Testis (tissue), 3 donors: ENCODE measurements around the gene MGAT1. TPM values are rescaled to one million over a fixed set of nuclear protein-coding genes. Genes with fewer than 3 reads are reported as not detected.

Experiments
- DNase-seq: peaks from one replicate; pipeline ENCODE4 v3.0.0-alpha.2; 2019
- H3K27ac ChIP-seq, 2 donors: fragments of 200-600 bp; sonication (generic); one replicate each; pipeline ENCODE4 v1.5.1; 2019
- H3K27me3 ChIP-seq: fragments of 200-600 bp; sonication (generic); one replicate; pipeline ENCODE4 v1.5.1; 2019
- H3K36me3 ChIP-seq: fragments of 200-600 bp; sonication (generic); one replicate; pipeline ENCODE4 v1.5.1; 2017; ENCODE audit warnings: low read depth; ENCODE audit errors: missing control alignments
- H3K4me1 ChIP-seq: fragments of 200-600 bp; sonication (generic); one replicate; pipeline ENCODE4 v1.5.1; 2019
- H3K4me3 ChIP-seq, 2 donors: fragments of 200-600 bp; sonication (generic); one replicate each; pipeline ENCODE4 v1.5.1; 2017 to 2019
- H3K9me3 ChIP-seq: fragments of 200-600 bp; sonication (generic); one replicate; pipeline ENCODE4 v1.5.1; 2017
- CTCF ChIP-seq, 3 experiments: fragments of 450-650 bp in 2 of 3; fragments of 200-600 bp in 1 of 3; sonication (generic) in 1 of 3; IDR thresholded peaks; one replicate each; pipeline ENCODE4 v1.5.1; 2016 to 2019; ENCODE audit warnings: antibody characterized with exemption in 3 of 3, mild to moderate bottlenecking in 2 of 3, moderate library complexity in 1 of 3
- POLR2A ChIP-seq: fragments of 450-650 bp; IDR thresholded peaks from one replicate; pipeline ENCODE4 v1.6.1; 2017; ENCODE audit warnings: antibody characterized with exemption, mild to moderate bottlenecking, moderate library complexity
- WGBS, 2 donors: methylation state at CpG; one replicate each; pipeline ENCODE4 v1.1.5; 2018; 5-methylcytosine and 5-hydroxymethylcytosine counted together
- intact Hi-C: fragments of 100-400 bp; cut with DNase I; formaldehyde crosslinking; loops from one replicate; pipeline ENCODE4 v1.15.1; 2023; ENCODE audit warnings: low total_unique reads
- polyA plus RNA-seq: library from polyadenylated mRNA; stranded (reverse); fragments of 350-450 nt; fragmentation: Illumina TruSeq; extraction: RNeasy Lipid Tissue Mini Kit (QIAGEN cat#74804); gene quantifications from one replicate; pipeline ENCODE4 v1.2.3, GENCODE V29; 2014; ENCODE audit warnings: low read depth, low replicate concordance; ENCODE audit not compliant: insufficient read depth
- total RNA-seq, 2 donors: library from RNA; depleted of rRNA; stranded (reverse); fragments of >200 nt; gene quantifications; one replicate each; pipeline ENCODE4 v1.2.3, GENCODE V29; 2016

Gene MGAT1
- total and polyA plus RNA-seq, 3 donors from 2014 or later = 95.8 to 136 (median 106) TPM

DNA sequence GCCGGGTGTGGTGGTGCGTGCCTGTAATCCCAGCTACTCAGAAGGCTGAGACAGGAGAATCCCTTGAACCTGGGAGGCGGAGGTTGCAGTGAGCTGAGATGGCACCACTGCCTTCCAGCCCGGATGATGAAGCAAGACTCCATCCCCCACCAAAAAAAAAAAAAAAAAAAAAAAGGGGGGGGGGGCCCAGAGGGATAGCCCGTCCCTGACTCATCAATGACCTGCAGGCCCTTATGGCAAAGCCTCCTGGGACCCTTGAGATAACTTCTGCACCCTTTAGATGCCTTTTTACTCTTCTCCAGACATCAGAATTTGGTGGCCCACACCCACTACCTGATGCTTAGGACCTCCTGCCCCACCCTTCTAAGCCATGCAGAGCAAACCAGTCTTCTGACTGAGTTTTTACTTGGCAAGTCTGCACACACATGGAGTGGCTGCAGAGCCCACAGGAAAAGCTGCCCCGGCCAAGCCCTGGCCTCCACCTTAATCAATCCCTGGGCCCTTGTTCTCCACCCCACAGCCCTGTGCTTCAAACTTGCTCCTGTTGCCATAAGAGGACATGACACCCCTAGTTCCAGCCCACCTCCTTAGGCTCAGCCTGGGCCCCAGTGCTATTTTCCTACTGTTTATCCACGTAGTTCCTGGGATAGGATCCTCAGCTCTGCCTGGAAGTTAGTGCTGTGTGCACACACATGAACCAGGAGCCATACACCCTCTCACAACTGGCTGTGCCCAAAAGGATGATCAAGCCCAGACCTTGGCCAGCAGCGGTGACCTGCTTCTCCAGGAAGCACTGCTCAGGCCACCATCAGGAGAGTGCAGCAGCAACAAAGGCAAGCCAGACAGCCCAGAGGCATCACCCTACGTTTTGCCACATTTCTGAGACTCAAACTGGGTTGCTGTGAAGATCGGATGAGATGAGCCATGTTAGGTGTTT lies 5.1 kb downstream of the MGAT1 start:
- no peak overlapping the region for H3K4me3 ChIP-seq
- intact Hi-C loops = no loop called here

DNA sequence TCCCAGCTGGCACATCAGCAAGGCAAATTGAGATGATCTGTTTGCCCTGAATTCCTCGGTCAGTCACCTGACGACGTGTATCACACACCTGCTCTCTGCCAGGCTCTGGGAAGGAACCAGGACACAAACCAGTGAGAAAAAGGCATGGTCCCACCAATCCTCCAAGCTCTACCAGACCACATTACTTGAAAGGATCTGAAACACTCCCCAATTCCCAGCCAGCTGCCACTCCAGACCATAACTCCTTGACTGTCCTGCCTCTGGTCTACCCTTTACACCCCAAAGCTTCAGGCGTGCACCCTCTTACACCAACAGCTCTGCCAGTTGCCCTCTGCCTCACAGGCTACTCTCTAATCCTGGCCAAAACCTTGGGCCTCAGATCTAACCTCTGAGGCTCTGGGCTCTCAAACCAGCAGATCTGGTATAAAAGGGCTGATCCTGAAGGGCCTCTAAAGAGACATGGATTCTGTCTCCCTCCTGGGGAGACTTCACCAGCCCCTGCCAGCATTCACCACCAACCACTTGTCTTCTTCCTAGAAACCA lies 6.8 kb downstream of the MGAT1 start:
- no peak for TF ChIP-seq CTCF (IDR thresholded peaks at IDR 0.05)
- TF ChIP-seq POLR2A = no peak
- no peak overlapping the region for H3K4me3 ChIP-seq
- 80 to 92% methylated on average over 4 of the region's 4 CpGs for WGBS, 2 donors
- DNase-seq = no peak
- no peaks in the 10 kb centered on the region for H3K27me3 ChIP-seq
- no peak overlapping the region for H3K27ac ChIP-seq
- intact Hi-C loops = no loop called here
- peaks cover 20% of the 10 kb centered on the region for H3K4me1 ChIP-seq
- H3K9me3 ChIP-seq = no peaks in the 10 kb centered on the region
- no peaks in the 10 kb centered on the region for H3K36me3 ChIP-seq

More for the DNA sequence above, 5.1 kb downstream of the MGAT1 start:
- Histone ChIP-seq H3K27ac (no peak overlapping the region), H3K4me1 (peaks cover 31% of the 10 kb centered on the region), H3K36me3 (no peaks in the 10 kb centered on the region), H3K9me3 (no peaks in the 10 kb centered on the region), H3K27me3 (no peaks in the 10 kb centered on the region)
- DNase-seq = no peak
- TF ChIP-seq CTCF (IDR thresholded peaks at IDR 0.05) (no peak), POLR2A (no peak)
- WGBS, 2 donors = 76 to 78% methylated on average over 9 to 10 of the region's 10 CpGs

DNA sequence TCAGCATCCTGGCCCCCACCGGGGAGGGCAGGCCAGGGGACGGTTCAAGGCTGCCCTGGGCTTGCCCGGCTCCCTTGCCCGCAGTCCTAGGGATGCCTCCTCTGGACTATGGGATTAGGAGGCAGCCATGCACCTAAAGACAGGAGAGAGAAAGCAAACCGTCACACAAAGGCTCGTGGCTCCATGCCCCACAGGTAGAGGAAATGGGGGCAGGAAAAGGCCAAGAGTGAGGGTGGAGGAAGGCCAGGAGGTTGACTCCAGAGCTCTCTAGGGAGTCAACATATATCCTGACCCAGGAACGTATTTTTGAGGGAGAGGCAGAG lies 9.7 kb downstream of the MGAT1 start:
- intact Hi-C loops = no loop called here
- Histone ChIP-seq H3K9me3 (no peaks in the 10 kb centered on the region), H3K27me3 (no peaks in the 10 kb centered on the region), H3K4me1 (peaks cover 34% of the 10 kb centered on the region), H3K4me3 (no peak overlapping the region), H3K27ac (no peak overlapping the region), H3K36me3 (no peaks in the 10 kb centered on the region)
- TF ChIP-seq POLR2A (no peak), CTCF (IDR thresholded peaks at IDR 0.05) (no peak)
- no peak for DNase-seq
- 22 to 80% methylated on average over 1 to 7 of the region's 7 CpGs for WGBS, 2 donors

DNA sequence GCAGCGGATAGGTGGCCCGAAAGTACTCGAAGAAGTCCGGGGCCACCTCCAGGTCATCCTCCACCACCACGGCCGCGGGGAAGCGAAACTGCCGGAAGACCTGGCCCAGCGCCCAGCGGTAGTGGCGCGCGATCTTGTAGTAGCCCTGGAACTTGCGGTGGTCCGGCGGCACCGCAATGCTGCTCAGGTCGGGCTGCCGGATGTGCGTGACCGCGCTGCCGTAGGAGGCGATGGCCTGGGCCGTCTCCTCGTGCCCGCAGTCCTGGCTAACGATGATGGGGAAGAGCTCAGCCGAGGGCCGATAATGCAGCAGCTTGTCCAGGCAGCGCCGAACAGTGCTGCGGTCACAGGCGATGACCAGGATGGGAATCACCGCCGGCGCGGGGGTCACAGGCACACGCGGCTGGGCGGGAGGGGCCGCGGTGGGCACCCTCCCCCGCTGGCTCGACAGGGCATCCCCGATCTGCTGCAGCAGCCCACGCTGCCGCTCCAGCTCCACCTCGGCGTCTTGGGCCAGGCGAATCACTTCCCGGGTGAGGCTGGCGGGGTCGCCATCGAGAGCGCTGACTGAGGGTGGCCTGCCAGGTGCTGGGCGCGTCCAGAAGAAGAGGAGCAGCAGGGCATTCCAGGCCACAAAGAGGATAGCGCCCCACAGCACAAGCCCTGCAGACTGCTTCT lies 10.2 kb downstream of the MGAT1 start:
- no peak for DNase-seq
- Histone ChIP-seq H3K27me3 (no peaks in the 10 kb centered on the region), H3K4me3 (no peak overlapping the region), H3K36me3 (no peaks in the 10 kb centered on the region), H3K4me1 (peaks cover 34% of the 10 kb centered on the region), H3K27ac (no peak overlapping the region), H3K9me3 (no peaks in the 10 kb centered on the region)
- WGBS, 2 donors = 86% methylated on average over 57 of the region's 60 CpGs; no CpG with 5 or more reads in 1 of the 2 donors
- intact Hi-C loops = no loop called here
- TF ChIP-seq CTCF (IDR thresholded peaks at IDR 0.05) = no peak
- no peak for TF ChIP-seq POLR2A
